Measurements from ENCODE around the gene PACSIN1.

DNA sequence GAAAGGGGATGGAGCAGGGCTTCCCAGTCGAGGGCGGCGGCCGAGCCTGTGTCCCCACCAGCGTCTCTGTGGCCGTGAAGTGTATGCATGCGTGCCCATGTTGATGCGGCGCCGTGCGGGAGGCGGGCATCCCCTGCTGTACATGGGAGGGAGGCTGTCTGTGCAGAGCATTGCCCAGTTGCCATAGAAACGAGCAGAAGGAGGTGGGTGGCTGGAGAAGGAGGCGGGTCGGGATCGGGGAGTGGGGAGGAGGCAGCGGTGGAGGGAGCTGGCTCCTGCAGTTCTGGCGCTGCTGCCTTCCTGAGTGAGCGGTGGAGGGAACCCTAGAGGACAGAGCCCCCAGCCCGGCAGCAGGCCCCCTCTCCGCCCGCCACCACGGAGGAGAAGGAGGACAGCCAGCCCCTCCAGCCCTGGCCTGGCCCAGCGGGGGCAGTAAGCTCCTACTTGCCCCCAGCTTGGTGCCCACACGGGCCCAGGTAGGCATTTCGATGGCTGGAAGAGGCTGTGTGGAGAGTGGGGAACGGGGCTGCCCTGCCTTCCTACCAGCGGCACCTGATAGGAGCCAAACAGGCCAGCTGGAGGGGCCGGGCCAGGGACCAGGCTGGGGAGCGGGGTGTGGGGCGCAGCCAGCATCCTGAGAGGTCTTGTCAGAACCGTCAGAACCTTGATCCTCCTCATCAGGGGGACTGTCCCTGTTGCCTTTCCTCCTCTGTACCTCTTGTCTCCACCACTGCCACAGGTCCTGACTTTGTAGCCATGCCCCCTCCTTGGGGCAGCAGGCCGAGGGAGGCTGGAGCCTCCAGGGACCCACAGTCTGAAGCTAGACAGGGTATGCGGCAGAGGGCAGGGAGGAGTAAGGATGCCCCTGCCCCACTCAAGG is 49.0 kb downstream of the PACSIN1 start:
- TF ChIP-seq, protein P1, sequence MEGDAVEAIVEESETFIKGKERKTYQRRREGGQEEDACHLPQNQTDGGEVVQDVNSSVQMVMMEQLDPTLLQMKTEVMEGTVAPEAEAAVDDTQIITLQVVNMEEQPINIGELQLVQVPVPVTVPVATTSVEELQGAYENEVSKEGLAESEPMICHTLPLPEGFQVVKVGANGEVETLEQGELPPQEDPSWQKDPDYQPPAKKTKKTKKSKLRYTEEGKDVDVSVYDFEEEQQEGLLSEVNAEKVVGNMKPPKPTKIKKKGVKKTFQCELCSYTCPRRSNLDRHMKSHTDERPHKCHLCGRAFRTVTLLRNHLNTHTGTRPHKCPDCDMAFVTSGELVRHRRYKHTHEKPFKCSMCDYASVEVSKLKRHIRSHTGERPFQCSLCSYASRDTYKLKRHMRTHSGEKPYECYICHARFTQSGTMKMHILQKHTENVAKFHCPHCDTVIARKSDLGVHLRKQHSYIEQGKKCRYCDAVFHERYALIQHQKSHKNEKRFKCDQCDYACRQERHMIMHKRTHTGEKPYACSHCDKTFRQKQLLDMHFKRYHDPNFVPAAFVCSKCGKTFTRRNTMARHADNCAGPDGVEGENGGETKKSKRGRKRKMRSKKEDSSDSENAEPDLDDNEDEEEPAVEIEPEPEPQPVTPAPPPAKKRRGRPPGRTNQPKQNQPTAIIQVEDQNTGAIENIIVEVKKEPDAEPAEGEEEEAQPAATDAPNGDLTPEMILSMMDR (IDR thresholded peaks at IDR 0.05; ENCODE audit: low read depth, low read length): peak; percentile 41
- TF ChIP-seq EZH2phosphoT487 (IDR thresholded peaks at IDR 0.05; ENCODE audit: low read depth): no peak
